ENCODE results near the gene PRSS53. TPM values are rescaled to one million over a fixed set of nuclear protein-coding genes. Genes with fewer than 3 reads are reported as not detected.

Gene PRSS53
- total RNA-seq, 2 donors from 2014 or later = 1.7 to 2.8 TPM

- DNase-seq = no peak
- Histone ChIP-seq H3K27me3 (ENCODE audit: control insufficient read depth, insufficient read depth, low read length, poor library complexity, severe bottlenecking) (no peaks in the 10 kb centered on the region), H3K9ac (ENCODE audit: extremely low read depth, low read length, poor library complexity, severe bottlenecking) (no peak overlapping the region), H3K9me3 (ENCODE audit: control insufficient read depth, low read length) (no peaks in the 10 kb centered on the region), H3K36me3 (ENCODE audit: control insufficient read depth, insufficient read depth, low read length) (peaks cover 33% of the 10 kb centered on the region), H3K27ac (ENCODE audit: low read depth, low read length) (no peak overlapping the region), H3K4me1 (ENCODE audit: control insufficient read depth, insufficient read depth, low read length) (no peaks in the 10 kb centered on the region), H3K4me3 (ENCODE audit: low read length) (no peak overlapping the region)
- Mint-ChIP-seq H3K4me3 (no peak overlapping the region), H3K27me3 (ENCODE audit: insufficient read depth) (no peaks in the 10 kb centered on the region), H3K36me3 (ENCODE audit: low read depth) (peaks cover 34% of the 10 kb centered on the region), H3K27ac (no peak overlapping the region), H3K4me1 (peaks cover 6% of the 10 kb centered on the region), H3K9me3 (no peaks in the 10 kb centered on the region)
- TF ChIP-seq, protein P1, sequence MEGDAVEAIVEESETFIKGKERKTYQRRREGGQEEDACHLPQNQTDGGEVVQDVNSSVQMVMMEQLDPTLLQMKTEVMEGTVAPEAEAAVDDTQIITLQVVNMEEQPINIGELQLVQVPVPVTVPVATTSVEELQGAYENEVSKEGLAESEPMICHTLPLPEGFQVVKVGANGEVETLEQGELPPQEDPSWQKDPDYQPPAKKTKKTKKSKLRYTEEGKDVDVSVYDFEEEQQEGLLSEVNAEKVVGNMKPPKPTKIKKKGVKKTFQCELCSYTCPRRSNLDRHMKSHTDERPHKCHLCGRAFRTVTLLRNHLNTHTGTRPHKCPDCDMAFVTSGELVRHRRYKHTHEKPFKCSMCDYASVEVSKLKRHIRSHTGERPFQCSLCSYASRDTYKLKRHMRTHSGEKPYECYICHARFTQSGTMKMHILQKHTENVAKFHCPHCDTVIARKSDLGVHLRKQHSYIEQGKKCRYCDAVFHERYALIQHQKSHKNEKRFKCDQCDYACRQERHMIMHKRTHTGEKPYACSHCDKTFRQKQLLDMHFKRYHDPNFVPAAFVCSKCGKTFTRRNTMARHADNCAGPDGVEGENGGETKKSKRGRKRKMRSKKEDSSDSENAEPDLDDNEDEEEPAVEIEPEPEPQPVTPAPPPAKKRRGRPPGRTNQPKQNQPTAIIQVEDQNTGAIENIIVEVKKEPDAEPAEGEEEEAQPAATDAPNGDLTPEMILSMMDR (conservative IDR thresholded peaks at IDR 0.05) = no peak
- WGBS, 2 experiments (ENCODE audit: insufficient coverage in 1 of 2, insufficient read length in 1 of 2) = 91 to 93% methylated on average over 5 of the region's 5 CpGs
These were observed 24.7 kb upstream of the PRSS53 start for GRCh38 chr16:31113121-31114120.

DNA sequence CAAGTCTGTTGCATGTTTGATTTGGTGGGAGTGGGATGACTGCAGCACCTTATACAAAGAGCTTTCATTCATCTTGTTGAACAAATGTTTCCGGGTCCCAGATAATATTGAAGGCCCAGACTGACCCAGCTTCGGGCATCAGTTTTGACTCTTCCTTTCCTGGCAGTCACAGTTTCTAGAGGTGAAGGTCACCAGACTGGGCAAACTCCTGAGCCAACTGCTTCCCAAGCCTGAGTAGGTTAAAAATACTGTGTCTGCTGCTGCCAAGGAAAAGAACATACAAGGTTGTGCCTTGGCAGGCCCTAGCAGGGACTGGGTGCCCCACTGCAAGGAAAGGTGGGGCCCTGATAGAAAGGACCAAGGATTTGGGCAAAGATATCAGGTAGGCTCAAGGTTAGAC is 24.0 kb upstream of the PRSS53 start:
- Mint-ChIP-seq H3K27ac (no peak overlapping the region), H3K36me3 (ENCODE audit: low read depth) (peaks cover 34% of the 10 kb centered on the region), H3K4me1 (no peaks in the 10 kb centered on the region), H3K4me3 (no peak overlapping the region), H3K27me3 (ENCODE audit: insufficient read depth) (no peaks in the 10 kb centered on the region), H3K9me3 (no peaks in the 10 kb centered on the region)
- Histone ChIP-seq H3K9ac (ENCODE audit: extremely low read depth, low read length, poor library complexity, severe bottlenecking) (no peak overlapping the region), H3K36me3 (ENCODE audit: control insufficient read depth, insufficient read depth, low read length) (peaks cover 33% of the 10 kb centered on the region), H3K27me3 (ENCODE audit: control insufficient read depth, insufficient read depth, low read length, poor library complexity, severe bottlenecking) (no peaks in the 10 kb centered on the region), H3K27ac (ENCODE audit: low read depth, low read length) (no peak overlapping the region), H3K4me3 (ENCODE audit: low read length) (no peak overlapping the region), H3K4me1 (ENCODE audit: control insufficient read depth, insufficient read depth, low read length) (no peaks in the 10 kb centered on the region), H3K9me3 (ENCODE audit: control insufficient read depth, low read length) (no peaks in the 10 kb centered on the region)
- TF ChIP-seq, protein P1 (conservative IDR thresholded peaks at IDR 0.05) = no peak
- WGBS, 2 experiments (ENCODE audit: insufficient coverage in 1 of 2, insufficient read length in 1 of 2) = 83 to 95% methylated on average over 2 of the region's 2 CpGs
- DNase-seq = no peak

DNA sequence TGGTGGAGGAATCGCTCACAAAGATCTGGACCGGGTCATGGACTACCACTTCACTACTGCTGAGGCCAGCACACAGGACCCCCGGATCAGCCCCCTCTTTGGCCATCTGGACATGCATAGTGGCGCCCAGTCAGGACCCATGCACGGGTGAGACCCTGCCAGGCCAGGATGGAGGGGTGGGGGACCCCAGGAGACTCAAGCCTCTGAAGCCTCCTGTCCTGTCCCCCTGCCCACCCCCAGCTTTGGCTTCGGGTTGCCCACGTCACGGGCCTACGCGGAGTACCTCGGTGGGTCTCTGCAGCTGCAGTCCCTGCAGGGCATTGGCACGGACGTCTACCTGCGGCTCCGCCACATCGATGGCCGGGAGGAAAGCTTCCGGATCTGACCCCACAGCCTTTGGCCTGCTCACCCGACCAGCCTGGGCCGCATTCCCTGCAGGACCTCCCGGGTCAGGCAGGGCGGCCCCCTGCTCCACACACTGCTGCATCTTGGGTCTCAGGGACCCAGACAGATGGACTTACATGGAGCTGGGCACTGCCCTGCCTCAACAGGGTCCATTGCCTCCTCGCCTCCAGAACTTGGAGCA is 23.2 kb upstream of the PRSS53 start:
- H3K27ac ChIP-seq (ENCODE audit: low read depth, low read length) = no peak overlapping the region
- no peak for DNase-seq
- no peak overlapping the region for H3K4me3 Mint-ChIP-seq
- H3K4me3 ChIP-seq (ENCODE audit: low read length) = no peak overlapping the region
- TF ChIP-seq, protein P1 (conservative IDR thresholded peaks at IDR 0.05) = no peak
- no peak overlapping the region for H3K9ac ChIP-seq (ENCODE audit: extremely low read depth, low read length, poor library complexity, severe bottlenecking)
- no peaks in the 10 kb centered on the region for H3K27me3 ChIP-seq (ENCODE audit: control insufficient read depth, insufficient read depth, low read length, poor library complexity, severe bottlenecking)
- peaks cover 34% of the 10 kb centered on the region for H3K36me3 Mint-ChIP-seq (ENCODE audit: low read depth)
- H3K9me3 ChIP-seq (ENCODE audit: control insufficient read depth, low read length) = no peaks in the 10 kb centered on the region
- no peaks in the 10 kb centered on the region for H3K9me3 Mint-ChIP-seq
- no peak overlapping the region for H3K27ac Mint-ChIP-seq
- no peaks in the 10 kb centered on the region for H3K4me1 Mint-ChIP-seq
- no peaks in the 10 kb centered on the region for H3K27me3 Mint-ChIP-seq (ENCODE audit: insufficient read depth)
- H3K4me1 ChIP-seq (ENCODE audit: control insufficient read depth, insufficient read depth, low read length) = no peaks in the 10 kb centered on the region
- WGBS, 2 experiments (ENCODE audit: insufficient coverage in 1 of 2, insufficient read length in 1 of 2) = 93 to 96% methylated on average over 8 to 23 of the region's 23 CpGs
- peaks cover 33% of the 10 kb centered on the region for H3K36me3 ChIP-seq (ENCODE audit: control insufficient read depth, insufficient read depth, low read length)

Data from endodermal cell (in vitro differentiated cells).